ENCODE data around the gene PTPN3. TPM values are rescaled to one million over a fixed set of nuclear protein-coding genes. Genes with fewer than 3 reads are reported as not detected.

Gene PTPN3
- total RNA-seq, 1 experiment from 2014 or later: 20.8 TPM

- Histone ChIP-seq H3K4me2 (ENCODE audit: low read length) (peak overlapping the region; percentile 94), H3K4me1 (ENCODE audit: control insufficient read depth in 1 of 2, insufficient read depth in 2 of 2, low read length in 2 of 2) (peaks cover 21 to 28% of the 10 kb centered on the region in 2 experiments; a peak in 3 of 4 replicates), H3K9me2 (ENCODE audit: insufficient read depth) (no peaks in the 10 kb centered on the region), H3K36me3 (ENCODE audit: control insufficient read depth in 1 of 2, insufficient read depth in 2 of 2, low read length in 2 of 2) (no peaks in the 10 kb centered on the region), H3K9ac (ENCODE audit: low read length) (peak overlapping the region; percentile 60), H3K9me3 (ENCODE audit: control insufficient read depth in 1 of 2, insufficient read depth in 1 of 2, low read depth in 1 of 2, low read length in 2 of 2) (no peaks in the 10 kb centered on the region), H3K27me3 (ENCODE audit: insufficient read depth, low read length) (no peaks in the 10 kb centered on the region), H2AFZ (ENCODE audit: low read depth, low read length, poor library complexity, severe bottlenecking) (no peak overlapping the region), H3K4me3 (replicated peaks in 1 of 2; ENCODE audit: low read depth in 1 of 2, low read length in 2 of 2) (peak overlapping the region; percentile 61 to 76), H4K20me1 (ENCODE audit: insufficient read depth) (no peaks in the 10 kb centered on the region), H3K79me2 (ENCODE audit: insufficient read depth, low read length) (peaks cover 49% of the 10 kb centered on the region), H3K27ac (ENCODE audit: low read depth, low read length) (peak overlapping the region; percentile 58; the same call in 1 of the 2 replicates)
- DNase-seq (ENCODE audit: low read depth, low spot score) (no peak), ATAC-seq (peak; percentile 58)
- POLR2A ChIA-PET: interaction anchor here (1.1 kb wide), 1 partner anchor 14 kb away, joined by 3 read pairs; no protein-coding TSS in a partner anchor
- intact Hi-C loops (cut with micrococcal nuclease): no loop called here
- TF ChIP-seq POLR2AphosphoS5 (IDR thresholded peaks at IDR 0.05; ENCODE audit: low read depth, low read length) (no peak), EGR1 (IDR thresholded peaks at IDR 0.05; ENCODE audit: low read depth) (peak; percentile 44), ZFX (IDR thresholded peaks at IDR 0.05) (0 out of 2 replicates have a peak, but pooled peaks have one; percentile 27), EZH2 (IDR thresholded peaks at IDR 0.05) (no peak)
- RAD21 ChIA-PET (ENCODE audit: low non-redundant PET in 1 of 2, low total read pairs in 2 of 2, uncharacterized antibody in 2 of 2, unreplicated experiment in 2 of 2): no interaction called here
- BruUV-seq (replicated peaks): no TSS peak
- CTCF ChIA-PET: no interaction called here
These were observed 617 bp downstream of the PTPN3 start for GRCh38 chr9:109497226-109498153.

GRCh38 chr9:109496841-109497225 lies 1.3 kb downstream of the PTPN3 start:
- Histone ChIP-seq H3K4me2 (ENCODE audit: low read length) (peak overlapping the region; percentile 94), H3K79me2 (ENCODE audit: insufficient read depth, low read length) (peaks cover 55% of the 10 kb centered on the region), H4K20me1 (ENCODE audit: insufficient read depth) (no peaks in the 10 kb centered on the region), H3K36me3 (ENCODE audit: control insufficient read depth in 1 of 2, insufficient read depth in 2 of 2, low read length in 2 of 2) (no peaks in the 10 kb centered on the region), H3K9me3 (ENCODE audit: control insufficient read depth in 1 of 2, insufficient read depth in 1 of 2, low read depth in 1 of 2, low read length in 2 of 2) (no peaks in the 10 kb centered on the region), H3K4me3 (replicated peaks in 1 of 2; ENCODE audit: low read depth in 1 of 2, low read length in 2 of 2) (peak overlapping the region; percentile 61 to 76), H3K9me2 (ENCODE audit: insufficient read depth) (no peaks in the 10 kb centered on the region), H2AFZ (ENCODE audit: low read depth, low read length, poor library complexity, severe bottlenecking) (no peak overlapping the region), H3K4me1 (ENCODE audit: control insufficient read depth in 1 of 2, insufficient read depth in 2 of 2, low read length in 2 of 2) (peaks cover 21 to 28% of the 10 kb centered on the region in 2 experiments; a peak in 3 of 4 replicates), H3K9ac (ENCODE audit: low read length) (peak overlapping the region; percentile 60), H3K27ac (ENCODE audit: low read depth, low read length) (no peak overlapping the region), H3K27me3 (ENCODE audit: insufficient read depth, low read length) (no peaks in the 10 kb centered on the region)
- ATAC-seq (no peak), DNase-seq (ENCODE audit: low read depth, low spot score) (no peak)
- POLR2A ChIA-PET: interaction anchor here (1.1 to 1.8 kb wide), 2 partner anchors 14 to 152 kb away, joined by 3 to 4 read pairs; no protein-coding TSS in a partner anchor
- RAD21 ChIA-PET (ENCODE audit: low non-redundant PET in 1 of 2, low total read pairs in 2 of 2, uncharacterized antibody in 2 of 2, unreplicated experiment in 2 of 2): no interaction called here
- intact Hi-C loops (cut with micrococcal nuclease): no loop called here
- CTCF ChIA-PET: no interaction called here
- no TSS peak for BruUV-seq (replicated peaks)
- TF ChIP-seq JUND (IDR thresholded peaks at IDR 0.05): no peak
- no peak for TF ChIP-seq EZH2 (IDR thresholded peaks at IDR 0.05)
- TF ChIP-seq EGR1 (IDR thresholded peaks at IDR 0.05; ENCODE audit: low read depth): no peak
- TF ChIP-seq RAD21 (IDR thresholded peaks at IDR 0.05; ENCODE audit: low read depth): no peak
- TF ChIP-seq, protein P1, sequence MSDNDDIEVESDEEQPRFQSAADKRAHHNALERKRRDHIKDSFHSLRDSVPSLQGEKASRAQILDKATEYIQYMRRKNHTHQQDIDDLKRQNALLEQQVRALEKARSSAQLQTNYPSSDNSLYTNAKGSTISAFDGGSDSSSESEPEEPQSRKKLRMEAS (IDR thresholded peaks at IDR 0.05): no peak
- TF ChIP-seq SRF (IDR thresholded peaks at IDR 0.05; ENCODE audit: low read depth): no peak
- no peak for TF ChIP-seq POLR2A (IDR thresholded peaks at IDR 0.05; ENCODE audit: borderline replicate concordance, extremely low read depth, insufficient read depth, insufficient read length)
- no peak for TF ChIP-seq ATF3 (IDR thresholded peaks at IDR 0.05)
- no peak for TF ChIP-seq SIN3A (IDR thresholded peaks at IDR 0.05; ENCODE audit: low read depth)

All from HCT116 (cell line).